Measurements from ENCODE around the gene SAMD11. TPM values are rescaled to one million over a fixed set of nuclear protein-coding genes. Genes with fewer than 3 reads are reported as not detected.

SAMD11 gene
- total RNA-seq, 2 experiments from 2014 or later: 0.06 TPM; not detected in 1

DNA sequence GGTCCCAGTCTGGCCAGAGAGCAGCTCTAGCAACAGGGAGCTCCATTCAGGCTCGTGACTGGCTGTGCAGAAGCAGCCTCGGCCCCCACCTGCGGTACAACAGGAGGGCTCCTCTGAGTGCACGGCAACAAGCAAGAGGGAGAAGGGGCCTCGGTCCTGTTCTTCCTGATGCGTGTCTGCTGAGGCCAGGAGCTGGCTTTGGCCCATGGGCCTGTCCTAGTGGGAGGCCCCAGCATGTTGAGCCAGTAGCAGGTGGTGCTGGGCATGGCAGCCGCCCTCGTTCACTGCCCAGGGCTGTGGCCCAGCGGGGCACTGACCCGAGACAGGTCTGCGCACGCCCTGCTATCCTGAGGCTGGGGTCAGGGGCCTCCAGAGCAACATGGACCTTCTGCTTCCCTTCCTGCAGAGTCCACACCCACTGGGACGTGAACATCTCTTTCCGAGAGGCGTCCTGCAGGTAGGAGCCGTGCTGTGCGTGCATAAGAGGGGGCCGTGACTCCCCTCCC, 7.0 kb downstream of the SAMD11 start:
- Histone ChIP-seq H3K79me2 (ENCODE audit: insufficient read depth, low read depth, low read length) (no peaks in the 10 kb centered on the region), H4K20me1 (ENCODE audit: insufficient read depth, low read length) (no peaks in the 10 kb centered on the region), H3K4me2 (ENCODE audit: low read length) (no peak overlapping the region), H3K9me2 (ENCODE audit: insufficient read depth, low read length) (no peaks in the 10 kb centered on the region), H3K36me3 (ENCODE audit: insufficient read depth, low read length) (no peaks in the 10 kb centered on the region), H2AFZ (ENCODE audit: low read length) (no peak overlapping the region), H3K27ac (ENCODE audit: low read depth, low read length, poor library complexity, severe bottlenecking) (no peak overlapping the region), H3K4me1 (ENCODE audit: insufficient read depth, low read length, poor library complexity, severe bottlenecking) (no peaks in the 10 kb centered on the region), H3K4me3 (ENCODE audit: low read depth, low read length, poor library complexity, severe bottlenecking) (no peak overlapping the region), H3K9me3 (ENCODE audit: low read length) (no peaks in the 10 kb centered on the region)
- TF ChIP-seq, protein P1, sequence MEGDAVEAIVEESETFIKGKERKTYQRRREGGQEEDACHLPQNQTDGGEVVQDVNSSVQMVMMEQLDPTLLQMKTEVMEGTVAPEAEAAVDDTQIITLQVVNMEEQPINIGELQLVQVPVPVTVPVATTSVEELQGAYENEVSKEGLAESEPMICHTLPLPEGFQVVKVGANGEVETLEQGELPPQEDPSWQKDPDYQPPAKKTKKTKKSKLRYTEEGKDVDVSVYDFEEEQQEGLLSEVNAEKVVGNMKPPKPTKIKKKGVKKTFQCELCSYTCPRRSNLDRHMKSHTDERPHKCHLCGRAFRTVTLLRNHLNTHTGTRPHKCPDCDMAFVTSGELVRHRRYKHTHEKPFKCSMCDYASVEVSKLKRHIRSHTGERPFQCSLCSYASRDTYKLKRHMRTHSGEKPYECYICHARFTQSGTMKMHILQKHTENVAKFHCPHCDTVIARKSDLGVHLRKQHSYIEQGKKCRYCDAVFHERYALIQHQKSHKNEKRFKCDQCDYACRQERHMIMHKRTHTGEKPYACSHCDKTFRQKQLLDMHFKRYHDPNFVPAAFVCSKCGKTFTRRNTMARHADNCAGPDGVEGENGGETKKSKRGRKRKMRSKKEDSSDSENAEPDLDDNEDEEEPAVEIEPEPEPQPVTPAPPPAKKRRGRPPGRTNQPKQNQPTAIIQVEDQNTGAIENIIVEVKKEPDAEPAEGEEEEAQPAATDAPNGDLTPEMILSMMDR (conservative IDR thresholded peaks at IDR 0.05; ENCODE audit: low read length): no peak
- no peak for TF ChIP-seq EZH2phosphoT487 (IDR thresholded peaks at IDR 0.05; ENCODE audit: borderline replicate concordance, low read depth, low read length)
- BruUV-seq (replicated peaks): no TSS peak
- ChIA-PET POLR2A (no interaction called here), CTCF (ENCODE audit: unreplicated experiment) (no interaction called here)
- DNase-seq (ENCODE audit: low spot score): no peak
- intact Hi-C loops (cut with micrococcal nuclease; ENCODE audit: unreplicated experiment): no loop called here

- Histone ChIP-seq H4K20me1 (ENCODE audit: insufficient read depth, low read length) (no peaks in the 10 kb centered on the region), H3K27ac (ENCODE audit: low read depth, low read length, poor library complexity, severe bottlenecking) (no peak overlapping the region), H3K4me2 (ENCODE audit: low read length) (no peak overlapping the region), H3K36me3 (ENCODE audit: insufficient read depth, low read length) (no peaks in the 10 kb centered on the region), H3K4me1 (ENCODE audit: insufficient read depth, low read length, poor library complexity, severe bottlenecking) (no peaks in the 10 kb centered on the region), H2AFZ (ENCODE audit: low read length) (no peak overlapping the region), H3K9me2 (ENCODE audit: insufficient read depth, low read length) (no peaks in the 10 kb centered on the region), H3K4me3 (ENCODE audit: low read depth, low read length, poor library complexity, severe bottlenecking) (no peak overlapping the region), H3K9me3 (ENCODE audit: low read length) (no peaks in the 10 kb centered on the region), H3K79me2 (ENCODE audit: insufficient read depth, low read depth, low read length) (no peaks in the 10 kb centered on the region)
- BruUV-seq (replicated peaks): no TSS peak
- intact Hi-C loops (cut with micrococcal nuclease; ENCODE audit: unreplicated experiment): no loop called here
- TF ChIP-seq, protein P1 (conservative IDR thresholded peaks at IDR 0.05; ENCODE audit: low read length): no peak
- no peak for TF ChIP-seq EZH2phosphoT487 (IDR thresholded peaks at IDR 0.05; ENCODE audit: borderline replicate concordance, low read depth, low read length)
- CTCF ChIA-PET (ENCODE audit: unreplicated experiment): no interaction called here
- no peak for DNase-seq (ENCODE audit: low spot score)
- POLR2A ChIA-PET: interaction anchor here (0.6 kb wide), 1 partner anchor 978 kb away, joined by 3 read pairs; no protein-coding TSS in a partner anchor
Observed at GRCh38 chr1:931380-932172, 7.9 kb downstream of the SAMD11 start.

DNA sequence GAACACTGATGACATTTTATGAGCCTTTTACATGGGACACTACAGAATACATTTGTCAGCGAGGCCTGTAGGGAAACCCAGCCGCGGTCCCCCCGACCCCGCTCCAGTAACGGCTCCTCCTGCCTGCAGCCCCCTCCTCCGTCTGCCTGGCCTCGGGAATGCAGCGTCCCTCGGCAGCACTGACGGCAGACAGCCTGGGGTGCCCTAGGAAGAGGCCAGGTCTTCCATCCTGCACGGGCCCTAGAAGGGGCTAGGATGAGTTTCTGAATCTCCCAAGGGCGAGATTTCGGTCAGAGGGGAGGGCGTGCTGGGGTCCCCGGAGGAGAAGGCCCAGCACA, 8.4 kb downstream of the SAMD11 start:
- POLR2A ChIA-PET: interaction anchor here (0.6 kb wide), 1 partner anchor 977 kb away, joined by 3 read pairs; no protein-coding TSS in a partner anchor
- no peaks in the 10 kb centered on the region for H3K36me3 ChIP-seq (ENCODE audit: insufficient read depth, low read length)
- H3K4me2 ChIP-seq (ENCODE audit: low read length): no peak overlapping the region
- no peak overlapping the region for H2AFZ ChIP-seq (ENCODE audit: low read length)
- intact Hi-C loops (cut with micrococcal nuclease; ENCODE audit: unreplicated experiment): no loop called here
- BruUV-seq (replicated peaks): no TSS peak
- no peaks in the 10 kb centered on the region for H3K9me2 ChIP-seq (ENCODE audit: insufficient read depth, low read length)
- CTCF ChIA-PET (ENCODE audit: unreplicated experiment): no interaction called here
- no peak for DNase-seq (ENCODE audit: low spot score)
- TF ChIP-seq, protein P1 (conservative IDR thresholded peaks at IDR 0.05; ENCODE audit: low read length): no peak
- TF ChIP-seq EZH2phosphoT487 (IDR thresholded peaks at IDR 0.05; ENCODE audit: borderline replicate concordance, low read depth, low read length): no peak
- no peaks in the 10 kb centered on the region for H3K4me1 ChIP-seq (ENCODE audit: insufficient read depth, low read length, poor library complexity, severe bottlenecking)
- no peaks in the 10 kb centered on the region for H4K20me1 ChIP-seq (ENCODE audit: insufficient read depth, low read length)
- no peaks in the 10 kb centered on the region for H3K79me2 ChIP-seq (ENCODE audit: insufficient read depth, low read depth, low read length)
- no peak overlapping the region for H3K4me3 ChIP-seq (ENCODE audit: low read depth, low read length, poor library complexity, severe bottlenecking)
- no peaks in the 10 kb centered on the region for H3K9me3 ChIP-seq (ENCODE audit: low read length)
- no peak overlapping the region for H3K27ac ChIP-seq (ENCODE audit: low read depth, low read length, poor library complexity, severe bottlenecking)

Measured in OCI-LY7 (cell line).